Measurements from ENCODE around the gene SP1.
"Not testable (repeated sequence)": the region's sequence is repeated elsewhere in the genome, so short reads cannot be mapped to it uniquely, and the experiment has no call there.

The SP1 gene

DNA sequence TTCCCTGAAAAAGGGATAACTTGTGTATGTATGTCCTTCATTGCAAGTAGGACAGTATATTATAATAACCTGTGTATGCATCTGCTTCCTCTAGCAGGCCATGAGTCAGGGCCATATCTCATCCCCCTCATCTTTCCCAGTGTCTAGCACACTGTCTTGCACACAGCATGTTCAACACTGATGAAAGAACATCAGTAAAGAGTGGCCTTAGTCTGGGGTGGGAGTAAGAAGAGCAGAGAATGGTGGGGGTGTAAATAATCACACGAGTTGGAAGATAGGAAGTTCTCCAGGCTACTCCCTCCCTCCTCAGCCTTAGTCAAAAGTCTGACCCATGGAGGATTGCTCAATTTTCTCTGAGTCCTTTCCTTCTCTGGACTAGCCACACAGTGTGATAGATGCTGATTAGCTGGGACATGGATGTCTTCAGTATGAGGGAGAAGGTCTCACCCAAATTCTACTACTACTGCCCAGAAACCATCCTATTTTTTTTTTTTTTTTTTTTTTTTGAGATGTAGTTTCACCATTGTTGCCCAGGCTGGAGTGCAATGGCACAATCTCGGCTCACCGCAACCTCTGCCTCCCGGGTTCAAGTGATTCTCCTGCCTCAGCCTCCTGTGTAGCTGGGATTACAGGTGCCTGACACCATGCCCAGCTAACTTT, 14.6 kb upstream of the SP1 start:
- Histone ChIP-seq H3K9me3 (replicated peaks; ENCODE audit: low read length) (no peaks in the 10 kb centered on the region), H3K4me3 (ENCODE audit: low read length) (no peak overlapping the region), H3K27me3 (ENCODE audit: control insufficient read depth, insufficient read depth, low read length) (no peaks in the 10 kb centered on the region), H3K4me1 (ENCODE audit: control insufficient read depth, insufficient read depth, low read length) (peaks cover 13% of the 10 kb centered on the region), H3K36me3 (ENCODE audit: insufficient read depth, low read length) (no peaks in the 10 kb centered on the region), H3K4me2 (ENCODE audit: low read length) (no peak overlapping the region), H3K9ac (ENCODE audit: low read depth, low read length) (no peak overlapping the region)

GRCh38 chr12:53373554-53374133, 6.3 kb upstream of the SP1 start:
- not testable (repeated sequence) for H3K27me3 ChIP-seq (ENCODE audit: control insufficient read depth, insufficient read depth, low read length); H3K9ac ChIP-seq (ENCODE audit: low read depth, low read length); H3K9me3 ChIP-seq (replicated peaks; ENCODE audit: low read length); H3K4me3 ChIP-seq (ENCODE audit: low read length); H3K4me2 ChIP-seq (ENCODE audit: low read length); H3K36me3 ChIP-seq (ENCODE audit: insufficient read depth, low read length)
- peaks cover 26% of the 10 kb centered on the region for H3K4me1 ChIP-seq (ENCODE audit: control insufficient read depth, insufficient read depth, low read length)

GRCh38 chr12:53374277-53374676, 5.7 kb upstream of the SP1 start:
- not testable (repeated sequence) for H3K36me3 ChIP-seq (ENCODE audit: insufficient read depth, low read length)
- peaks cover 31% of the 10 kb centered on the region for H3K4me1 ChIP-seq (ENCODE audit: control insufficient read depth, insufficient read depth, low read length)

GRCh38 chr12:53376747-53377146, 3.2 kb upstream of the SP1 start:
- Histone ChIP-seq H3K27me3 (ENCODE audit: control insufficient read depth, insufficient read depth, low read length) (no peaks in the 10 kb centered on the region), H3K9me3 (replicated peaks; ENCODE audit: low read length) (no peaks in the 10 kb centered on the region), H3K4me3 (ENCODE audit: low read length) (no peak overlapping the region), H3K4me2 (ENCODE audit: low read length) (no peak overlapping the region), H3K4me1 (ENCODE audit: control insufficient read depth, insufficient read depth, low read length) (peaks cover 23% of the 10 kb centered on the region), H3K36me3 (ENCODE audit: insufficient read depth, low read length) (no peaks in the 10 kb centered on the region), H3K9ac (ENCODE audit: low read depth, low read length) (no peak overlapping the region)

More at GRCh38 chr12:53374277-53374676, 5.7 kb upstream of the SP1 start:
- not testable (repeated sequence) for H3K9me3 ChIP-seq (replicated peaks; ENCODE audit: low read length); H3K4me2 ChIP-seq (ENCODE audit: low read length); H3K9ac ChIP-seq (ENCODE audit: low read depth, low read length); H3K27me3 ChIP-seq (ENCODE audit: control insufficient read depth, insufficient read depth, low read length); H3K4me3 ChIP-seq (ENCODE audit: low read length)

GRCh38 chr12:53378222-53378621, 1.8 kb upstream of the SP1 start:
- Histone ChIP-seq H3K4me3 (ENCODE audit: low read length) (no peak overlapping the region), H3K9me3 (replicated peaks; ENCODE audit: low read length) (no peaks in the 10 kb centered on the region), H3K4me1 (ENCODE audit: control insufficient read depth, insufficient read depth, low read length) (peaks cover 30% of the 10 kb centered on the region), H3K4me2 (ENCODE audit: low read length) (no peak overlapping the region), H3K36me3 (ENCODE audit: insufficient read depth, low read length) (peaks cover 12% of the 10 kb centered on the region), H3K27me3 (ENCODE audit: control insufficient read depth, insufficient read depth, low read length) (no peaks in the 10 kb centered on the region), H3K9ac (ENCODE audit: low read depth, low read length) (no peak overlapping the region)

DNA sequence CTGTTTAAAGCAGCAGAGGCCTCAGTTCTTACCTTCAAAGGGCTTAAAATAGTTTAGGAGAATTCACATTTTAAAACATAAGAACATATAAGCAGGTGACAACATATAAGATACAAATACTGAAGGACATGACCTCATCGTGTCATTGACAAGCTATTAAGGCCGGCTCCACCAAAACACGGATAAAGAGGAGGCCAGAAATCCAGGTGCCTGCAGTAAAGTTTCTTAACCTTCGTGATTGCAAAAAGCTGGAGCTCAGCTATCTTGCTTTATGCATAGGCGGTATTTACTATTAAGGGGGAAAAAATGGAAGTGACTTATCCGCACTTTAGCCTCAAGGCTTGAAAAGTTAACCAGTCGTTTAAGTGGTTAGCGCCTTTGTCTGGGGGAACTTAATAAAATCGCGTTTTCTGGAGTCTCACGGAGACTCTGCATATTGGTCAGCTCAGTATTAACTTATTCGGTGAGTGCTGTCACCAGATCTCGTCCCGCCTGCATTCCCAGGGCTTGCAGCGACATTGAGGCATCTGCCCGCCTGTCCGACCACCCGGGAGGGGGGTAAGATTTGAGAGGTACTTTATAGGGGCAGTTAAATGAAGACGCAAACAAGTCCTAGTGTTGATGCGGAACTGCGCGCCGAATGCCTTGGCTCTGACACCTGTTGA, 1.1 kb upstream of the SP1 start:
- peak overlapping the region; percentile 89 for H3K4me2 ChIP-seq (ENCODE audit: low read length)
- H3K36me3 ChIP-seq (ENCODE audit: insufficient read depth, low read length): peaks cover 18% of the 10 kb centered on the region
- H3K9me3 ChIP-seq (replicated peaks; ENCODE audit: low read length): no peaks in the 10 kb centered on the region
- H3K9ac ChIP-seq (ENCODE audit: low read depth, low read length): peak overlapping the region; percentile 86
- no peaks in the 10 kb centered on the region for H3K27me3 ChIP-seq (ENCODE audit: control insufficient read depth, insufficient read depth, low read length)
- peak overlapping the region; percentile 75 for H3K4me3 ChIP-seq (ENCODE audit: low read length)
- peaks cover 35% of the 10 kb centered on the region for H3K4me1 ChIP-seq (ENCODE audit: control insufficient read depth, insufficient read depth, low read length)

- Histone ChIP-seq H3K4me2 (ENCODE audit: low read length) (peak overlapping the region; percentile 89), H3K9ac (ENCODE audit: low read depth, low read length) (peak overlapping the region; percentile 86), H3K4me1 (ENCODE audit: control insufficient read depth, insufficient read depth, low read length) (peaks cover 37% of the 10 kb centered on the region), H3K36me3 (ENCODE audit: insufficient read depth, low read length) (peaks cover 20% of the 10 kb centered on the region), H3K27me3 (ENCODE audit: control insufficient read depth, insufficient read depth, low read length) (no peaks in the 10 kb centered on the region), H3K9me3 (replicated peaks; ENCODE audit: low read length) (no peaks in the 10 kb centered on the region), H3K4me3 (ENCODE audit: low read length) (peak overlapping the region; percentile 75)
These were observed 430 bp upstream of the SP1 start for GRCh38 chr12:53379389-53380103.

DNA sequence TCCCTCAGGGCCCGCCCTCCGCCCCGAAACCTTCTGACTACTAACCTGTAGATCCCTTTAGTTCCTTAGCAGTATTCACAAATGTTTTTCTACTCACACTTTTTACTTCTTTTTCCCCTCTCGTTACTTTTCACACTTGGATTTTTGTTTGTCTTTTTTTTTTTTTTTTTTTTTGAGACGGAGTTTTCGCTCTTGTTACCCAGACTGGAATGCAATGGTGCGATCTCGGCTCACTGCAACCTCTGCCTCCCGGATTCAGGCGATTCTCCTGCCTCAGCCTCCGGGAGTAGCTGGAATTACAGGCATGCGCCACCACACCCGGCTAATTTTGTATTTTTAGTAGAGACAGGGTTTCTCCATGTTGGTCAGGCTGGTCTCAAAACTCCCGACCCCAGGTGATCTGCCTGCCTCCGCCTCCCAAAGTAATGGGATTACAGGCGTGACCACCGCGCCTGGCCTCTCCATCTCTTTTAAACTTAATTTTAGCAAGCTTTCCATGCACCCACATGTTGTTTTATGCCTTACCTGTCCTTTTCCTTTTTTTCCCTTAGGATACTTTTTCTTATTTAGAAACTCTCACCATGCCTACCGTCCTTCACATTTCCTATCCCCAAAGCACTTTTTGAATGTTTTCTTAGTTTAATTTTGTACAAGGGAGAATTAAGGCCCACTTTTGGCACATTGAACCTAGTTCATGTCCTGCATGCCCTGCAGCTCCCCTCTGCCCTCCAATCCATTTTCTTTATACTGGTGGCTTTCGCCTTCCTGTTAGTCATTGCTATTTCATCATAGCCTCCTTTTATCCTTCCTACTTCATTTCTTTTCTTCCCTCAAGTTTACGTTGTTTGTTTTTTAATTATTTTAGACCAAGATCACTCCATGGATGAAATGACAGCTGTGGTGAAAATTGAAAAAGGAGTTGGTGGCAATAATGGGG, 1.1 kb downstream of the SP1 start:
- peaks cover 41% of the 10 kb centered on the region for H3K4me1 ChIP-seq (ENCODE audit: control insufficient read depth, insufficient read depth, low read length)
- peak overlapping the region; percentile 90 for H3K4me2 ChIP-seq (ENCODE audit: low read length)
- H3K9ac ChIP-seq (ENCODE audit: low read depth, low read length): peak overlapping the region; percentile 74
- H3K36me3 ChIP-seq (ENCODE audit: insufficient read depth, low read length): peaks cover 22% of the 10 kb centered on the region
- H3K27me3 ChIP-seq (ENCODE audit: control insufficient read depth, insufficient read depth, low read length): no peaks in the 10 kb centered on the region
- H3K9me3 ChIP-seq (replicated peaks; ENCODE audit: low read length): no peaks in the 10 kb centered on the region
- peak overlapping the region; percentile 69 for H3K4me3 ChIP-seq (ENCODE audit: low read length)

DNA sequence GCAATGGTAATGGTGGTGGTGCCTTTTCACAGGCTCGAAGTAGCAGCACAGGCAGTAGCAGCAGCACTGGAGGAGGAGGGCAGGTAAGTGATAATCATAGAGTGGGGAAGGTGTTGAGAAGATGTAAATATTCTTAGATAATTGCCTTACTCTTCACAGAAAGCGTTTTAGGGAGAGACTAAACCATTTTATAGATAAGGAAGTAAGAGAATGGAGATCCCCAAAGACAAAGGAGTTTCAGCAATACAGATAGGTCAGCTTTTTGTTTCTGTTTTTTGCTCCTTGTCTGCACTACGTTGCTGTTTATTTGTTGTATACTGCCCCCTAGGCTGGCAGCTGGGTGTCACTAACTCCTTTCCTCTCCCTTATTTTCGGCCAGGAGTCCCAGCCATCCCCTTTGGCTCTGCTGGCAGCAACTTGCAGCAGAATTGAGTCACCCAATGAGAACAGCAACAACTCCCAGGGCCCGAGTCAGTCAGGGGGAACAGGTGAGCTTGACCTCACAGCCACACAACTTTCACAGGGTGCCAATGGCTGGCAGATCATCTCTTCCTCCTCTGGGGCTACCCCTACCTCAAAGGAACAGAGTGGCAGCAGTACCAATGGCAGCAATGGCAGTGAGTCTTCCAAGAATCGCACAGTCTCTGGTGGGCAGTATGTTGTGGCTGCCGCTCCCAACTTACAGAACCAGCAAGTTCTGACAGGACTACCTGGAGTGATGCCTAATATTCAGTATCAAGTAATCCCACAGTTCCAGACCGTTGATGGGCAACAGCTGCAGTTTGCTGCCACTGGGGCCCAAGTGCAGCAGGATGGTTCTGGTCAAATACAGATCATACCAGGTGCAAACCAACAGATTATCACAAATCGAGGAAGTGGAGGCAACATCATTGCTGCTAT, 2.0 kb downstream of the SP1 start:
- H3K4me3 ChIP-seq (ENCODE audit: low read length): peak overlapping the region; percentile 69
- peak overlapping the region; percentile 90 for H3K4me2 ChIP-seq (ENCODE audit: low read length)
- no peaks in the 10 kb centered on the region for H3K9me3 ChIP-seq (replicated peaks; ENCODE audit: low read length)
- H3K27me3 ChIP-seq (ENCODE audit: control insufficient read depth, insufficient read depth, low read length): no peaks in the 10 kb centered on the region
- H3K9ac ChIP-seq (ENCODE audit: low read depth, low read length): peak overlapping the region; percentile 74
- peaks cover 49% of the 10 kb centered on the region for H3K4me1 ChIP-seq (ENCODE audit: control insufficient read depth, insufficient read depth, low read length)
- H3K36me3 ChIP-seq (ENCODE audit: insufficient read depth, low read length): peaks cover 22% of the 10 kb centered on the region

GRCh38 chr12:53383258-53383657, 3.3 kb downstream of the SP1 start:
- Histone ChIP-seq H3K36me3 (ENCODE audit: insufficient read depth, low read length) (peaks cover 22% of the 10 kb centered on the region), H3K9ac (ENCODE audit: low read depth, low read length) (no peak overlapping the region), H3K4me1 (ENCODE audit: control insufficient read depth, insufficient read depth, low read length) (peaks cover 61% of the 10 kb centered on the region), H3K9me3 (replicated peaks; ENCODE audit: low read length) (no peaks in the 10 kb centered on the region), H3K4me3 (ENCODE audit: low read length) (peak overlapping the region; percentile 55), H3K4me2 (ENCODE audit: low read length) (peak overlapping the region; percentile 90), H3K27me3 (ENCODE audit: control insufficient read depth, insufficient read depth, low read length) (no peaks in the 10 kb centered on the region)
